Esophagus muscularis mucosa (tissue), 4 donors: ENCODE results near the gene CREBZF. TPM values are rescaled to one million over a fixed set of nuclear protein-coding genes. Genes with fewer than 3 reads are reported as not detected.

Experiments used
- DNase-seq: peaks from one replicate; pipeline ENCODE4 v3.0.0-alpha.2; 2017; ENCODE audit errors: extremely low spot score
- H3K27ac ChIP-seq, 4 donors: fragments of 200-600 bp; sonication (generic); replicated peaks in 1 of 4; 1 replicate in 3 of 4; 2 replicates in 1 of 4; pipeline ENCODE4 v1.5.1; 2016 to 2019; ENCODE audit warnings: mild to moderate bottlenecking in 1 of 4
- H3K27me3 ChIP-seq, 4 donors: fragments of 200-600 bp; sonication (generic); one replicate each; pipeline versions ENCODE4 v1.5.1 to v1.6.0; 2016 to 2019
- H3K36me3 ChIP-seq, 4 donors: fragments of 200-600 bp; sonication (generic); one replicate each; pipeline ENCODE4 v1.5.1; 2016 to 2019
- H3K4me1 ChIP-seq, 4 donors: fragments of 200-600 bp; sonication (generic); one replicate each; pipeline ENCODE4 v1.5.1; 2016 to 2019
- H3K4me3 ChIP-seq, 4 donors: fragments of 200-600 bp; sonication (generic); 1 replicate in 2 of 4; 2 replicates in 2 of 4; pipeline ENCODE4 v1.5.1; 2016 to 2019; ENCODE audit warnings: mild to moderate bottlenecking in 4 of 4, moderate library complexity in 1 of 4
- H3K9me3 ChIP-seq, 4 donors: fragments of 200-600 bp; sonication (generic); 1 replicate in 3 of 4; 2 replicates in 1 of 4; pipeline ENCODE4 v1.5.1; 2016 to 2019
- EP300 ChIP-seq: sonication (generic); formaldehyde crosslinking; IDR thresholded peaks from one replicate; pipeline ENCODE4 v1.6.1; 2017; ENCODE audit warnings: antibody characterized with exemption
- POLR2A ChIP-seq: fragments of 450-650 bp; IDR thresholded peaks from one replicate; pipeline ENCODE4 v1.6.1; 2017; ENCODE audit warnings: antibody characterized with exemption, moderate library complexity, mild to moderate bottlenecking, low read depth
- POLR2AphosphoS5 ChIP-seq, 2 donors: sonication (generic); formaldehyde crosslinking; IDR thresholded peaks; one replicate each; pipeline ENCODE4 v1.6.1; 2017; ENCODE audit warnings: antibody characterized with exemption in 2 of 2
- WGBS: methylation state at CpG from one replicate; pipeline ENCODE4 v1.1.5; 2018; 5-methylcytosine and 5-hydroxymethylcytosine counted together
- intact Hi-C: fragments of 100-400 bp; cut with DNase I; formaldehyde crosslinking; loops from one replicate; pipeline ENCODE4 v1.15.1; 2023
- total RNA-seq, 4 donors: library from RNA; depleted of rRNA; stranded (reverse); fragments of >200 nt; gene quantifications; one replicate each; pipeline versions ENCODE4 v1.1.0 to v1.2.1, GENCODE V29; 2016
- TF ChIP-seq, protein P1 (sequence below), 3 experiments: fragments of 200-600 bp in 2 of 3; fragments of 450-650 bp in 1 of 3; sonication (generic) in 2 of 3; IDR thresholded peaks; one replicate each; pipeline ENCODE4 v1.5.1; 2017 to 2019; ENCODE audit warnings: antibody characterized with exemption in 3 of 3, mild to moderate bottlenecking in 2 of 3, moderate library complexity in 1 of 3

The CREBZF gene
- total RNA-seq, 4 donors from 2014 or later: 34.8 to 60.6 (median 37.0) TPM

DNA sequence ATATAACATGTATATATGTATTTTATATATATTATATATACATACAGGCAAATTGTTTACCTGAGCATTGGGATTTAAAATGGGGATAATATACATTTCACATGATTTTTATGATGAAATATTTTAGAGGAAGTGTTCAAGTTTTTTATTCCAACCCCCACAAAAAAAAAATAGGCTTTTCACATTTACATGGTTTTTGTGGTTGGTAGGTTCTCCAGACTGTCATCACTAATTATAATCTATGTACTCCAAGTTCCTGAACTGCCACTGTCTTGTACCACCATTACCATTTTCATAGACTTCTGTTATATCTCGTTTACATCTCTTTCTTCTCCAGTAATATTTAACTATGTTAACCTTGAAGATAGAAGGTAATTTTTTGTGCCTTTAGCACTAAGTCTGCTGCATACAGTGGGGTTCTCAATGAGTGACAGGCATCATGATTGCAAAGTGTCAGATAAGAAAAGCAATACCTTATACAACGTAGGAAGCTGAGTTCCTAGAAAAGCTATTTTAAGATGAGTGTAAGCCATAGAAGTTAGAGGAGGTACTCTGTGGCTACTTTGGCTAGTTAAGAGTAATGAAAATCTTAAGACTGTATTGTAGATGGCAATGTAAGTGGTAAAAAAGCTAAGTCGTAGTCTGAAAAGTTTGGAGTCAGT, 12.0 kb downstream of the CREBZF start:
- no peak overlapping the region for H3K4me3 ChIP-seq
- peaks cover 16 to 28% (median 17%) of the 10 kb centered on the region in 4 donors for H3K4me1 ChIP-seq
- H3K9me3 ChIP-seq: no peaks in the 10 kb centered on the region
- peaks cover 6 to 56% (median 33%) of the 10 kb centered on the region in 4 donors for H3K36me3 ChIP-seq
- no peaks in the 10 kb centered on the region for H3K27me3 ChIP-seq
- H3K27ac ChIP-seq: no peak overlapping the region
- DNase-seq: no peak
- TF ChIP-seq POLR2AphosphoS5 (IDR thresholded peaks at IDR 0.05): no peak
- no peak for TF ChIP-seq EP300
- TF ChIP-seq, protein P1, sequence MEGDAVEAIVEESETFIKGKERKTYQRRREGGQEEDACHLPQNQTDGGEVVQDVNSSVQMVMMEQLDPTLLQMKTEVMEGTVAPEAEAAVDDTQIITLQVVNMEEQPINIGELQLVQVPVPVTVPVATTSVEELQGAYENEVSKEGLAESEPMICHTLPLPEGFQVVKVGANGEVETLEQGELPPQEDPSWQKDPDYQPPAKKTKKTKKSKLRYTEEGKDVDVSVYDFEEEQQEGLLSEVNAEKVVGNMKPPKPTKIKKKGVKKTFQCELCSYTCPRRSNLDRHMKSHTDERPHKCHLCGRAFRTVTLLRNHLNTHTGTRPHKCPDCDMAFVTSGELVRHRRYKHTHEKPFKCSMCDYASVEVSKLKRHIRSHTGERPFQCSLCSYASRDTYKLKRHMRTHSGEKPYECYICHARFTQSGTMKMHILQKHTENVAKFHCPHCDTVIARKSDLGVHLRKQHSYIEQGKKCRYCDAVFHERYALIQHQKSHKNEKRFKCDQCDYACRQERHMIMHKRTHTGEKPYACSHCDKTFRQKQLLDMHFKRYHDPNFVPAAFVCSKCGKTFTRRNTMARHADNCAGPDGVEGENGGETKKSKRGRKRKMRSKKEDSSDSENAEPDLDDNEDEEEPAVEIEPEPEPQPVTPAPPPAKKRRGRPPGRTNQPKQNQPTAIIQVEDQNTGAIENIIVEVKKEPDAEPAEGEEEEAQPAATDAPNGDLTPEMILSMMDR (IDR thresholded peaks at IDR 0.05): no peak
- 63% methylated on average over 3 of the region's 3 CpGs for whole genome bisulfite sequencing
- intact Hi-C loops: no loop called here

DNA sequence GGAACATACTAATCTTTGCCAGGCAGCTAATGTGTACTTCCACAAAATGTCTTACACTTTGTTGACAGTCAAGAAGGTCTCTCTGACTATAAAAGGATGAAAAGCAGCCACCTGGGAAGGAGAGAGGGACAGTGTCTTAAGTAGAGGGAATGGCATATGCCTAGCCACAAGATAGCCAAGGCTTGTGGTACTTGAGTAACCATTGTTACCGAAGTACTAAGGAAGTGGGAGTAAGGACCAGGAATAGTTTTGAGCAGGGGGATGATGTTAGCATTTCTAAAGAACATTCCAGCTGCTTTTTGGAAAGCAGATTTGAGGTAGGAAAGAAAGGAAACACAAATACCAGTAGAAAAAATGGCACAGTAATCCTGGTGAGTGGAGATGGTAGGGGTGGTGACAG, 13.8 kb downstream of the CREBZF start:
- no peak for DNase-seq
- no peak overlapping the region for H3K4me3 ChIP-seq
- no peaks in the 10 kb centered on the region for H3K27me3 ChIP-seq
- H3K9me3 ChIP-seq: no peaks in the 10 kb centered on the region
- H3K36me3 ChIP-seq: peaks cover 6 to 39% (median 19%) of the 10 kb centered on the region in 4 donors
- H3K27ac ChIP-seq: no peak overlapping the region
- intact Hi-C loops: no loop called here
- WGBS: 93% methylated on average over 1 of the region's 1 CpG
- no peak for TF ChIP-seq POLR2A
- TF ChIP-seq, protein P1 (IDR thresholded peaks at IDR 0.05): no peak
- TF ChIP-seq EP300: no peak
- no peak for TF ChIP-seq POLR2AphosphoS5 (IDR thresholded peaks at IDR 0.05)
- H3K4me1 ChIP-seq: peaks cover 20 to 28% (median 21%) of the 10 kb centered on the region in 4 donors

DNA sequence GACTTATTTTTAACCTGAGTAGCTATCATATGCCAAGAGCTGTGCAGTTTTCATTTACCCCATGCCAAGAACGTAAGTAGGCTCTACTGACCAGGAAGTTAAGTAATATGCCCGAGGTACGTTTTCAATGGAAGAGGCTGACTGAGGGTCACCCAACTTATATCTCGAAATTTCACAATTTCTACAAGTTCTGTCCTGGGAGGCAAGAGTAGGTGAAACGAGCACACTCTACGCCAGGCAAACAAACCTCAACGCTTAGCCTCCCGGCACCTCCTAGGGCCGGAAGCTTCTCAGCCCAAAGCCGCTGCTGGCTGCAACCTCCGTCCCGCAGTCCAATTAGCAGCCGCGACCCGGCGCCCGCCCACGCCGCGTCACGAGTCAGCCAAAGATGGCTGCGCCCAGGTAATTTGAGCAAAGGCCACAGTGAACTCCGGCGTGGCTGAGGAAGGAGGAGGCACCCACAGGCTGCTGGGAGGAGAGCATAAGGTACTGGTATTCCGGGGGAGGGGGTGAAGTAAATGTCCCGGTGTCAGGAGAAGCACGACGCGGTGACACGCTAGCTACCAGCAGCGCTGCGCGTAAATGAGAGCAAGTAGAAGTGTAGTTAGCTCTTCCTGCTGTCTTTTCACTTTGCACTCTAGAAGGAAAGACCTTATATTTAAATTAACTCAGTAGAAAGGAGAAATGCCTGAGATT, 17.2 kb downstream of the CREBZF start, which contains the start of gene TMEM126A:
TSS of gene TMEM126A (plus strand) at position 364 of the 696 bp plus-strand sequence. CDS start 2,289 bp downstream, outside the sequence.
- DNase-seq: peak; percentile 97
- TF ChIP-seq POLR2AphosphoS5 (IDR thresholded peaks at IDR 0.05) (peak; percentile 90 to 91), POLR2A (peak; percentile 52)
- TF ChIP-seq, protein P1 (IDR thresholded peaks at IDR 0.05): no peak
- Histone ChIP-seq H3K36me3 (peaks cover 0 to 14% (median 3%) of the 10 kb centered on the region in 4 donors), H3K27ac (peak within 1 kb of the TSS; percentile 82 to 86 (median 84)), H3K27me3 (no peaks in the 10 kb centered on the region), H3K9me3 (no peaks in the 10 kb centered on the region), H3K4me3 (peak within 1 kb of the TSS; percentile 59 to 82 (median 73)), H3K4me1 (peaks cover 20 to 25% (median 21%) of the 10 kb centered on the region in 4 donors)
- WGBS: 1% methylated on average over 18 of the region's 33 CpGs
- intact Hi-C loops: loop anchor here (2.0 kb wide), 1 partner anchor 19 kb away; the partner anchor contains the start of gene TMEM126B

DNA sequence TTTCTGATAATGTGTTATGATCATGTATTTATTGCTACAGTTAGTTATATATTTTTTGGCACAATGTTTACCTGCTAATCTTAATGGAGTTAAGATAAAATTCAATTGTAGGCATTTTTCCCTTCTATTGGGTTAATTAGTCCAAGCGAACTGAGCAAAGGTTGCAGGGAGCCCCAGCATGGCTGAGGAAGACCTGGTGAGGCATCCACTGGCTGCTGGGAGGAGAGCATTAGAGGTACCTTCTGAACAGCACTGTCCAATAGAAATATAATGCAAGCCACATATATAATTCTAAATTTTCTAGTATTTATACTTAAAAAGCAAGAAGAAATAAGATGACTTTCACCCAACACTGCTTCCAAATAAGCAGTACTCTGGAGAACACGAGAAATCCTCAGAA, 17.9 kb downstream of the CREBZF start:
- intact Hi-C loops: no loop called here
- DNase-seq: no peak
- 39% methylated on average over 2 of the region's 2 CpGs for WGBS

More for the DNA sequence above, 17.9 kb downstream of the CREBZF start:
- Histone ChIP-seq H3K4me3 (peak overlapping the region; percentile 59 to 82 (median 73)), H3K9me3 (no peaks in the 10 kb centered on the region), H3K4me1 (peaks cover 20 to 25% (median 21%) of the 10 kb centered on the region in 4 donors), H3K27ac (peak overlapping the region; percentile 82 to 86 (median 84)), H3K36me3 (peaks cover 0 to 12% (median 3%) of the 10 kb centered on the region in 4 donors), H3K27me3 (no peaks in the 10 kb centered on the region)
- TF ChIP-seq POLR2A (no peak), POLR2AphosphoS5 (IDR thresholded peaks at IDR 0.05) (no peak), EP300 (no peak)
- TF ChIP-seq, protein P1 (IDR thresholded peaks at IDR 0.05): no peak
